Measurements from ENCODE around the gene SPOP.

GRCh38 chr17:49646391-49647255, 31.3 kb downstream of the SPOP start:
- TF ChIP-seq POLR2AphosphoS5 (IDR thresholded peaks at IDR 0.05; ENCODE audit: low read depth) (no peak), CTCF (conservative IDR thresholded peaks at IDR 0.05; ENCODE audit: low read depth in 2 of 2) (no peak), EZH2phosphoT487 (IDR thresholded peaks at IDR 0.05; ENCODE audit: unreplicated experiment) (no peak), EZH2 (IDR thresholded peaks at IDR 0.05; ENCODE audit: low read depth, unreplicated experiment) (no peak), ETS1 (IDR thresholded peaks at IDR 0.05) (no peak), NANOG (IDR thresholded peaks at IDR 0.05; ENCODE audit: borderline replicate concordance) (no peak), JUNB (IDR thresholded peaks at IDR 0.05; ENCODE audit: unreplicated experiment) (no peak)
- TF ChIP-seq, protein P1, sequence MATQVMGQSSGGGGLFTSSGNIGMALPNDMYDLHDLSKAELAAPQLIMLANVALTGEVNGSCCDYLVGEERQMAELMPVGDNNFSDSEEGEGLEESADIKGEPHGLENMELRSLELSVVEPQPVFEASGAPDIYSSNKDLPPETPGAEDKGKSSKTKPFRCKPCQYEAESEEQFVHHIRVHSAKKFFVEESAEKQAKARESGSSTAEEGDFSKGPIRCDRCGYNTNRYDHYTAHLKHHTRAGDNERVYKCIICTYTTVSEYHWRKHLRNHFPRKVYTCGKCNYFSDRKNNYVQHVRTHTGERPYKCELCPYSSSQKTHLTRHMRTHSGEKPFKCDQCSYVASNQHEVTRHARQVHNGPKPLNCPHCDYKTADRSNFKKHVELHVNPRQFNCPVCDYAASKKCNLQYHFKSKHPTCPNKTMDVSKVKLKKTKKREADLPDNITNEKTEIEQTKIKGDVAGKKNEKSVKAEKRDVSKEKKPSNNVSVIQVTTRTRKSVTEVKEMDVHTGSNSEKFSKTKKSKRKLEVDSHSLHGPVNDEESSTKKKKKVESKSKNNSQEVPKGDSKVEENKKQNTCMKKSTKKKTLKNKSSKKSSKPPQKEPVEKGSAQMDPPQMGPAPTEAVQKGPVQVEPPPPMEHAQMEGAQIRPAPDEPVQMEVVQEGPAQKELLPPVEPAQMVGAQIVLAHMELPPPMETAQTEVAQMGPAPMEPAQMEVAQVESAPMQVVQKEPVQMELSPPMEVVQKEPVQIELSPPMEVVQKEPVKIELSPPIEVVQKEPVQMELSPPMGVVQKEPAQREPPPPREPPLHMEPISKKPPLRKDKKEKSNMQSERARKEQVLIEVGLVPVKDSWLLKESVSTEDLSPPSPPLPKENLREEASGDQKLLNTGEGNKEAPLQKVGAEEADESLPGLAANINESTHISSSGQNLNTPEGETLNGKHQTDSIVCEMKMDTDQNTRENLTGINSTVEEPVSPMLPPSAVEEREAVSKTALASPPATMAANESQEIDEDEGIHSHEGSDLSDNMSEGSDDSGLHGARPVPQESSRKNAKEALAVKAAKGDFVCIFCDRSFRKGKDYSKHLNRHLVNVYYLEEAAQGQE (IDR thresholded peaks at IDR 0.05; ENCODE audit: unreplicated experiment): no peak

All from GM23338 (cell line).